Fibroblast of the conjunctiva (primary cell): Measurements from ENCODE around the gene MET.
"Not testable (repeated sequence)": the region's sequence is repeated elsewhere in the genome, so short reads cannot be mapped to it uniquely, and the experiment has no call there.

Source experiments
- DNase-seq: peaks from one replicate; pipeline ENCODE4 v3.0.0-alpha.2; 2010; ENCODE audit warnings: low read depth

Gene MET

GRCh38 chr7:116698930-116699721 is 27.1 kb downstream of the MET start:
- DNase-seq = no peak

- DNase-seq = no peak
These were observed 27.7 kb downstream of the MET start for GRCh38 chr7:116699722-116700120.

- no peak for DNase-seq
These were observed 30.2 kb downstream of the MET start for GRCh38 chr7:116702046-116702785.

- DNase-seq = no peak
These were observed 32.7 kb downstream of the MET start for GRCh38 chr7:116704650-116705228.

GRCh38 chr7:116705419-116705818 is 33.4 kb downstream of the MET start:
- DNase-seq = no peak

GRCh38 chr7:116706668-116707126 is 34.7 kb downstream of the MET start:
- peak; percentile 12 for DNase-seq

GRCh38 chr7:116707289-116707688 is 35.3 kb downstream of the MET start:
- DNase-seq = no peak

- DNase-seq = no peak
These were observed 36.3 kb downstream of the MET start for GRCh38 chr7:116708248-116708647.

- DNase-seq = no peak
These were observed 36.9 kb downstream of the MET start for GRCh38 chr7:116708861-116709260.

- DNase-seq = no peak
These were observed 37.3 kb downstream of the MET start for GRCh38 chr7:116709336-116709735.

- no peak for DNase-seq
These were observed 38.9 kb downstream of the MET start for GRCh38 chr7:116710764-116711452.

- DNase-seq = no peak
These were observed 39.8 kb downstream of the MET start for GRCh38 chr7:116711790-116712189.

- no peak for DNase-seq
These were observed 41.5 kb downstream of the MET start for GRCh38 chr7:116713500-116713899.

GRCh38 chr7:116713918-116714317 is 41.9 kb downstream of the MET start:
- peak; percentile 23 for DNase-seq

- DNase-seq = no peak
These were observed 43.1 kb downstream of the MET start for GRCh38 chr7:116715077-116715476.

GRCh38 chr7:116717137-116717536 is 45.1 kb downstream of the MET start:
- DNase-seq = no peak

GRCh38 chr7:116723959-116724529 is 52.0 kb downstream of the MET start:
- DNase-seq = not testable (repeated sequence)

GRCh38 chr7:116724560-116725231 is 52.7 kb downstream of the MET start:
- DNase-seq = no peak

- DNase-seq = no peak
These were observed 54.2 kb downstream of the MET start for GRCh38 chr7:116726149-116726548.

GRCh38 chr7:116726713-116727431 is 54.9 kb downstream of the MET start:
- DNase-seq = no peak
